ENCODE results near the gene EHBP1L1. TPM values are rescaled to one million over a fixed set of nuclear protein-coding genes. Genes with fewer than 3 reads are reported as not detected.
A peak's percentile ranks its signal among the peaks of the same experiment; 100 is the strongest.

The EHBP1L1 gene
- total RNA-seq, 1 experiment from 2014 or later, result 4.7 TPM

- H3K4me3 ChIP-seq (ENCODE audit: insufficient read depth, low read depth, low read length), result peak overlapping the region; percentile 95
- peak; percentile 97 for DNase-seq
- H3K36me3 ChIP-seq (replicated peaks; ENCODE audit: control insufficient read depth, insufficient read depth, low read length), result peaks cover 20% of the 10 kb centered on the region
- H3K27me3 ChIP-seq (ENCODE audit: control insufficient read depth, insufficient read depth, low read length), result no peaks in the 10 kb centered on the region
Observed at GRCh38 chr11:65615950-65616574, 40.2 kb downstream of the EHBP1L1 start.

GRCh38 chr11:65616575-65617001 is 40.7 kb downstream of the EHBP1L1 start:
- H3K4me3 ChIP-seq (ENCODE audit: insufficient read depth, low read depth, low read length), result peak overlapping the region; percentile 95
- peaks cover 20% of the 10 kb centered on the region for H3K36me3 ChIP-seq (replicated peaks; ENCODE audit: control insufficient read depth, insufficient read depth, low read length)
- H3K27me3 ChIP-seq (ENCODE audit: control insufficient read depth, insufficient read depth, low read length), result no peaks in the 10 kb centered on the region
- DNase-seq, result no peak

GRCh38 chr11:65617136-65617850 is 41.4 kb downstream of the EHBP1L1 start:
- Histone ChIP-seq H3K27me3 (ENCODE audit: control insufficient read depth, insufficient read depth, low read length) (no peaks in the 10 kb centered on the region), H3K4me3 (ENCODE audit: insufficient read depth, low read depth, low read length) (no peak overlapping the region), H3K36me3 (replicated peaks; ENCODE audit: control insufficient read depth, insufficient read depth, low read length) (peaks cover 20% of the 10 kb centered on the region)
- no peak for DNase-seq

DNA sequence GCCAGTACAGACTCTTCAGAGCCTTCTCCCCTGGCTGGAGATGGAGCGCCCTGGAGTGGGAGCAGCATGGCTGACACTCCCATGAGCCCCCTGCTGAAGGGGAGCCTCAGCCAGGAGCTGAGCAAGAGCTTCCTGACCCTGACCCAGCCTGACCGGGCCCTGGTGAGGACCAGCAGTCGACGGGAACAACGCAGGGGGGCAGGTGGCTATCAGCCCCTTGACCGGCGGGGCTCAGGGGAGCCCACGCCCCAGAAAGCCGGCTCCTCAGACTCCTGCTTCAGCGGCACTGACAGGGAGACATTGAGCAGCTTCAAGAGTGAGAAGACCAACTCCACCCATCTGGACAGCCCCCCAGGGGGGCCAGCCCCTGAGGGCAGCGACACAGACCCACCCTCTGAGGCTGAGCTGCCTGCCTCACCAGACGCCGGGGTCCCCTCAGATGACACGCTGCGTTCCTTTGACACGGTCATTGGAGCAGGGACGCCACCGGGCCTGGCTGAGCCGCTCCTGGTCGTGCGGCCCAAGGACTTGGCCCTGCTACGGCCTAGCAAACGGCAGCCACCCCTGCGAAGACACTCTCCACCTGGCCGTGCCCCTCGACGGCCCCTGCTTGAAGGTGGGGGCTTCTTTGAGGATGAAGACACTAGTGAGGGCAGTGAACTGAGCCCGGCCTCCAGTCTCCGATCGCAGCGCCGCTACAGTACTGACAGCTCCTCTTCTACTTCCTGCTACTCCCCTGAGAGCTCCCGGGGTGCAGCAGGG is 42.3 kb downstream of the EHBP1L1 start:
- DNase-seq, result no peak
- Histone ChIP-seq H3K36me3 (replicated peaks; ENCODE audit: control insufficient read depth, insufficient read depth, low read length) (peaks cover 20% of the 10 kb centered on the region), H3K27me3 (ENCODE audit: control insufficient read depth, insufficient read depth, low read length) (no peaks in the 10 kb centered on the region), H3K4me3 (ENCODE audit: insufficient read depth, low read depth, low read length) (no peak overlapping the region)

- Histone ChIP-seq H3K27me3 (ENCODE audit: control insufficient read depth, insufficient read depth, low read length) (no peaks in the 10 kb centered on the region), H3K4me3 (ENCODE audit: insufficient read depth, low read depth, low read length) (no peak overlapping the region), H3K36me3 (replicated peaks; ENCODE audit: control insufficient read depth, insufficient read depth, low read length) (peaks cover 20% of the 10 kb centered on the region)
- no peak for DNase-seq
Observed at GRCh38 chr11:65618763-65619162, 42.9 kb downstream of the EHBP1L1 start.

DNA sequence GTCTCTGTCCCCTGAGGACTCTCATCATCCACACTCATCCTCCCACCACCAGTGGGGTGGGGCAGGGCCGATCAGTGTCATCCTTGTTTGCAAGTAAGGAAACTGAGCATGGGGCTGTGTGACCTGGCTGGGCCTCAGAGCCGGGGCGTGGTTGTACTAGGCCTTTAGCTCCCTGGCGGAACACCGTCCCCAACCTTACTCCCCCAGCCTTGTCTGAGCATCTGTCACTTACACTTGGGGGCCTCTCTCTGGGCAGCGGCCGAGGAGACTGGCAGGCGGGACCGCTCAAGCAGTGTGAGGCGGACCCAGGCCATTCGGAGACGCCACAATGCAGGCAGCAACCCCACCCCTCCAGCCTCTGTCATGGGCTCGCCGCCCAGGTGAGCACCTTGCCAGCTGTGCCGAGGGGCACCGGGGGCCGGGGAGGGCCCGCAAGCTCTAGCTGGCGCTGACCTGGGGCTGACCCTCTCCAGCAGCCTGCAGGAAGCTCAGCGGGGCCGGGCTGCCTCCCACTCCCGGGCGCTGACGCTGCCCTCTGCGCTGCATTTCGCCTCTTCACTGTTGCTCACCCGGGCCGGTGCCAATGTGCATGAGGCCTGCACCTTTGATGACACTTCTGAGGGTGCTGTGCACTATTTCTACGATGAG is 43.6 kb downstream of the EHBP1L1 start:
- Histone ChIP-seq H3K36me3 (replicated peaks; ENCODE audit: control insufficient read depth, insufficient read depth, low read length) (peaks cover 22% of the 10 kb centered on the region), H3K4me3 (ENCODE audit: insufficient read depth, low read depth, low read length) (no peak overlapping the region)

GRCh38 chr11:65620666-65621065 is 44.8 kb downstream of the EHBP1L1 start:
- Histone ChIP-seq H3K36me3 (replicated peaks; ENCODE audit: control insufficient read depth, insufficient read depth, low read length) (peaks cover 26% of the 10 kb centered on the region), H3K27me3 (ENCODE audit: control insufficient read depth, insufficient read depth, low read length) (no peaks in the 10 kb centered on the region), H3K4me3 (ENCODE audit: insufficient read depth, low read depth, low read length) (no peak overlapping the region)
- DNase-seq, result no peak

More for the DNA sequence above, 43.6 kb downstream of the EHBP1L1 start:
- H3K27me3 ChIP-seq (ENCODE audit: control insufficient read depth, insufficient read depth, low read length), result no peaks in the 10 kb centered on the region
- no peak for DNase-seq

- DNase-seq, result no peak
- Histone ChIP-seq H3K27me3 (ENCODE audit: control insufficient read depth, insufficient read depth, low read length) (no peaks in the 10 kb centered on the region), H3K36me3 (replicated peaks; ENCODE audit: control insufficient read depth, insufficient read depth, low read length) (peaks cover 30% of the 10 kb centered on the region), H3K4me3 (ENCODE audit: insufficient read depth, low read depth, low read length) (no peak overlapping the region)
Observed at GRCh38 chr11:65621460-65621859, 45.6 kb downstream of the EHBP1L1 start.

DNA sequence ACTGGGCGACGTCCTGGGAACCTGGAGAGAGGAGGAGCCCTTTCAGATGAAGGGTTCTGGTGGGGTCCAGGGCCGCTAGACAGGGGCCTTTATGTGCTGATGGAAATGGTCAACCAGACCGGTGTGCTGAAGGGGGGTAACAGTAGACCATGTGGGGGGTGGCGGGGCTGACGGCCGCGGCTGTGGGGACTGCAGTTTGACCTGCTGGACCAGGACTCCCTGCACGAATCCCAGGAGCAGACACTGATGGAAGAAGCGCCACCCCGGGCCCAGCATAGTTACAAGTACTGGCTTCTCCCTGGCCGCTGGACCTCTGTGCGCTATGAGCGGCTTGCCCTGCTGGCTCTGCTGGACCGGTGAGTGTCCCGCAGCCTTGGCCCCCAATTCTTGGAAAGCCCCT is 46.2 kb downstream of the EHBP1L1 start:
- Histone ChIP-seq H3K27me3 (ENCODE audit: control insufficient read depth, insufficient read depth, low read length) (no peaks in the 10 kb centered on the region), H3K4me3 (ENCODE audit: insufficient read depth, low read depth, low read length) (no peak overlapping the region), H3K36me3 (replicated peaks; ENCODE audit: control insufficient read depth, insufficient read depth, low read length) (peaks cover 33% of the 10 kb centered on the region)
- DNase-seq, result no peak

DNA sequence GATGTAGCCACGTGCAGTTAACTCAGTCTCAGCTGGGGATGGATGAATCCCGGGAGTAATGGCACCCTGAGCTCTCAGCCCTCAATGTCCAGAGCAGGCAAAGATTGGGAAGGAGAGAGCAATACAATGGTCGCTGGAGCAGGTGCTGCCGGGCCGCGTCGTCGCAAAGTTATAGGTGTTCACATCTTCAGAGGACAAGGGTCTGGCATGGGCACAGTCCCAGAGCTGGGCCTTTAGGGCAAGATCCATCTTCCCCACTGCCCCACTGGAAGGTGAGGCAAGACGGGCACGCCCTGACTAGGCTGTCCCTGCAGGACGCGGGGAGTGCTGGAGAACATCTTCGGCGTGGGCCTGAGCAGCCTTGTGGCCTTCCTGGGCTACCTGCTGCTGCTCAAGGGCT is 47.3 kb downstream of the EHBP1L1 start:
- no peaks in the 10 kb centered on the region for H3K27me3 ChIP-seq (ENCODE audit: control insufficient read depth, insufficient read depth, low read length)

DNA sequence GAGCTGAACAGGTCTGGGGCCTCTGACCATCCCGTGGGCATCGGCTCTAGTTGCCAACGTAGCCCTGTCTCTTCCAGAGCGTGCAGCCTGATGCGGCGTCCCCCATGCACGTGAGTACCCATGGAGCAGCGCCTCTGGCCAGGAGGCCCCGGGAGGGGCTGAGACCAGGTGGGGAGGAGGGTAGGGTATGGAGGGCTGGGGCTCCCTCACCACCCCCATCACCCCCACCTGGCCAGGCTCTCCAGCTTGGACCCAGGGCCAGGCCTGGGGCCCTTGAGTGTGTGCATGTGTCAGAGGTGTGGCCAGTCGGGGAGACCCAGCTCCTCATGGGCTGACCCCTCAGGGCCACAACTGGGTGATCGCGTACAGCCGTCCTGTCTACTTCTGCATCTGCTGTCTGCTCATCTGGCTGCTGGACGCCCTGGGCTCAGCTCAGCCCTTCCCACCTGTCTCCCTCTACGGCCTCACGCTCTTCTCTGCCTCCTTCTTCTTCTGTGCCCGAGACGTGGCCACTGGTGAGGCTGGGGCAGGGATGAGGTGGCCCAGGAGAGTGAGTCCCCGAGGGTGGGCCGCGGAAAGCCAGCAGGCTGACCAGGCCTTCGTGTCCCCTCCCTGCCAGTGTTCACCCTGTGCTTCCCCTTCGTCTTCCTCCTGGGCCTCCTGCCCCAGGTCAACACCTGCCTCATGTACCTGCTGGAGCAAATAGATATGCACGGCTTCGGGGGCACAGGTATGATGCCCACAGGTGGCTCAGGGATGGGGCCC is 48.2 kb downstream of the EHBP1L1 start:
- Histone ChIP-seq H3K4me3 (ENCODE audit: insufficient read depth, low read depth, low read length) (no peak overlapping the region), H3K36me3 (replicated peaks; ENCODE audit: control insufficient read depth, insufficient read depth, low read length) (peaks cover 36% of the 10 kb centered on the region), H3K27me3 (ENCODE audit: control insufficient read depth, insufficient read depth, low read length) (no peaks in the 10 kb centered on the region)
- DNase-seq, result no peak

More for the DNA sequence above, 47.3 kb downstream of the EHBP1L1 start:
- Histone ChIP-seq H3K4me3 (ENCODE audit: insufficient read depth, low read depth, low read length) (no peak overlapping the region), H3K36me3 (replicated peaks; ENCODE audit: control insufficient read depth, insufficient read depth, low read length) (peaks cover 35% of the 10 kb centered on the region)
- DNase-seq, result no peak

- no peaks in the 10 kb centered on the region for H3K27me3 ChIP-seq (ENCODE audit: control insufficient read depth, insufficient read depth, low read length)
- no peak overlapping the region for H3K4me3 ChIP-seq (ENCODE audit: insufficient read depth, low read depth, low read length)
- peaks cover 43% of the 10 kb centered on the region for H3K36me3 ChIP-seq (replicated peaks; ENCODE audit: control insufficient read depth, insufficient read depth, low read length)
Observed at GRCh38 chr11:65624931-65625627, 49.2 kb downstream of the EHBP1L1 start.

DNA sequence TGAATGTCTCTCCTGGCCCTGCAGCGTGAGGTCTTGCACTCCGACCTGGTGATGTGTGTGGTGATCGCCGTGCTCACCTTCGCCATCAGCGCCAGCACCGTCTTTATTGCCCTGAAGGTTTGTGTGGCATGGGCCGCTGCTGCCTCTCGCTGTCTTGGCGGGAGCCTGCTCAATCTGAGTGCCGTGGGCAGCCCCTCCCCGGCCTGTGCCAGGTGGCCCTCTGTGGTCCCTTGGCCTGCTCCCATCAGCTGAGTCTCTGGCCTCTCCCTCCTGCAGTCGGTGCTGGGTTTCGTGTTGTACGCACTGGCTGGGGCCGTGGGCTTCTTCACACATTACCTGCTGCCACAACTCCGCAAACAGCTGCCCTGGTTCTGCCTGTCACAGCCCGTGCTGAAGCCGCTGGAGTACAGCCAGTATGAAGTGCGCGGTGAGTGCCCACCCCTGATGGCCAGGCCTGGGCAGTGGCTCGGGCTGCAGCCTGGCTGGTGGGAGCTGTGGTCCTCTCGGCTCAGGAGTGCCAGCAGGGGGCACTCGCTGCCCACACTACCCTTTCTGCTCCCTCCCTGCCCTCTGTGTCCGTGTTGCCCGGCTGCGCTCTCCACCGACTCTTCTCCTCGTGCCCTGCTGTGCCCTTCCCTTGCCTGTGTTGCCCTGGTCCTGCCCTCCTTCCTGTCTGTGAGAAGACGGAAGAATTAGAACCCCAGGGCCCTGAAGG is 49.9 kb downstream of the EHBP1L1 start:
- Histone ChIP-seq H3K36me3 (replicated peaks; ENCODE audit: control insufficient read depth, insufficient read depth, low read length) (peaks cover 45% of the 10 kb centered on the region), H3K4me3 (ENCODE audit: insufficient read depth, low read depth, low read length) (no peak overlapping the region), H3K27me3 (ENCODE audit: control insufficient read depth, insufficient read depth, low read length) (no peaks in the 10 kb centered on the region)
- DNase-seq, result peak; percentile 92

More at GRCh38 chr11:65624931-65625627, 49.2 kb downstream of the EHBP1L1 start:
- no peak for DNase-seq

Measured in H7 (cell line).